ENCODE results near the gene CCDC6.

DNA sequence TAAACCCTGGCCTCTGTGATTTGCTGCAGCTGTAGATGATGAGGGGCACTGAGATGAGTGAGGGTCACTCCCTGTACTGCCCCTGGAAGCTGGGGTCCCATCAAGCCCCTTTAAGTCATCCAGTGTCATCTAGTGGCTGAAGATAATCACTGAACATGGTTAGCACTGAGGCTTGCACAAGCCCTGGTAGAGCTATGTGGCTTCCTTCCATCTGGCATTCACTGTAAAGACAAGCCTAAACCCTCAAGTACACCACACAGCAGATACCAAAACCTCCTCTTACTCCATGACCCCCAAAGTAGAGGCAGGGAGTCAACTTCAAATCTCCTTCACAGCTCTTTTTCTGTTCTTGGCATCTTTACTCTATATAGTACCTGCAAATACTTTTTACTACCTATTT lies 80.4 kb downstream of the CCDC6 start:
- TF ChIP-seq POLR2A (IDR thresholded peaks at IDR 0.05), result no peak
- no peak for TF ChIP-seq CTCF (IDR thresholded peaks at IDR 0.05)
